ENCODE data around the gene UTP18. TPM values are rescaled to one million over a fixed set of nuclear protein-coding genes. Genes with fewer than 3 reads are reported as not detected.
"Not testable (repeated sequence)": the region's sequence is repeated elsewhere in the genome, so short reads cannot be mapped to it uniquely, and the experiment has no call there.

The UTP18 gene
- total and polyA plus RNA-seq, 2 of the 13 experiments (the other 11 are each of a cell fraction or from before 2014, with no cell fraction given): 35.2 to 104 TPM

GRCh38 chr17:51263006-51263405 lies 2.7 kb downstream of the UTP18 start:
- no peak for FAIRE-seq
- no peak overlapping the region for H2AFZ ChIP-seq (ENCODE audit: low read length)
- no peak overlapping the region for H3K9ac ChIP-seq (ENCODE audit: insufficient read depth, low read depth, low read length)
- peaks cover 40% of the 10 kb centered on the region for H3K4me1 ChIP-seq (ENCODE audit: insufficient read depth, low read length)
- intact Hi-C loops (cut with micrococcal nuclease; ENCODE audit: unreplicated experiment) (no loop called here), in situ Hi-C loops (cut with HindIII; ENCODE audit: extremely low pct_ligation_motif_present, low pct_unique_long_range_greater_than_20kb) (no loop called here)
- peaks cover 14 to 47% of the 10 kb centered on the region in 2 experiments for H3K36me3 ChIP-seq (replicated peaks in 1 of 2; ENCODE audit: control insufficient read depth in 1 of 2, insufficient read depth in 2 of 2, low read length in 2 of 2)
- TF ChIP-seq ZKSCAN1 (IDR thresholded peaks at IDR 0.05; ENCODE audit: low read length): no peak
- no peak for TF ChIP-seq SMARCC2 (IDR thresholded peaks at IDR 0.05)
- TF ChIP-seq RBFOX2 (IDR thresholded peaks at IDR 0.05; ENCODE audit: low read depth, low read length): 0 out of 2 replicates have a peak, but pooled peaks have one; percentile 28
- no peak for TF ChIP-seq ZC3H13 (CRISPR knock-in tag; IDR thresholded peaks at IDR 0.05)
- 93% methylated on average over 3 of the region's 3 CpGs for WGBS (ENCODE audit: low lambda C conversion rate)
- no TSS peak for BruUV-seq (replicated peaks)
- no peak overlapping the region for H3K27ac ChIP-seq (ENCODE audit: extremely low read length, insufficient read depth, low read length)
- no peaks in the 10 kb centered on the region for H3K9me3 ChIP-seq (ENCODE audit: low read length)
- H4K20me1 ChIP-seq (ENCODE audit: insufficient read depth, low read length): peaks cover 35% of the 10 kb centered on the region
- 0 out of 6 replicates have a peak overlapping the region, but pooled peaks of 1 of the 3 experiments have one; percentile 8 for H3K4me3 ChIP-seq (replicated peaks in 1 of 3; ENCODE audit: insufficient read depth in 1 of 3, low read depth in 2 of 3, low read length in 3 of 3)
- ChIA-PET CTCF (ENCODE audit: low intra/inter-chr PET ratio, low total read pairs) (no interaction called here), POLR2A (no interaction called here)
- no peak for DNase-seq (ENCODE audit: low spot score)
- H3K79me2 ChIP-seq (ENCODE audit: insufficient read depth, low read length): peaks cover 65% of the 10 kb centered on the region
- ATAC-seq: no peak
- peak overlapping the region; percentile 92 for H3K4me2 ChIP-seq (ENCODE audit: low read depth, low read length)
- no peaks in the 10 kb centered on the region; a peak in 1 of 5 replicates for H3K27me3 ChIP-seq (ENCODE audit: control insufficient read depth in 1 of 2, insufficient read depth in 2 of 2, low read length in 2 of 2)

GRCh38 chr17:51264466-51264865 lies 4.1 kb downstream of the UTP18 start:
- CTCF ChIA-PET (ENCODE audit: low intra/inter-chr PET ratio, low total read pairs): not testable (repeated sequence)
- H3K79me2 ChIP-seq (ENCODE audit: insufficient read depth, low read length): peaks cover 60% of the 10 kb centered on the region

More at GRCh38 chr17:51264466-51264865, 4.1 kb downstream of the UTP18 start:
- intact Hi-C loops (cut with micrococcal nuclease; ENCODE audit: unreplicated experiment); DNase-seq (ENCODE audit: low spot score); H3K27ac ChIP-seq (ENCODE audit: extremely low read length, insufficient read depth, low read length); H3K4me3 ChIP-seq (replicated peaks in 1 of 3; ENCODE audit: insufficient read depth in 1 of 3, low read depth in 2 of 3, low read length in 3 of 3); ATAC-seq; H3K27me3 ChIP-seq (ENCODE audit: control insufficient read depth in 1 of 2, insufficient read depth in 2 of 2, low read length in 2 of 2); in situ Hi-C loops (cut with HindIII; ENCODE audit: extremely low pct_ligation_motif_present, low pct_unique_long_range_greater_than_20kb); H3K4me2 ChIP-seq (ENCODE audit: low read depth, low read length); H2AFZ ChIP-seq (ENCODE audit: low read length); BruUV-seq (replicated peaks); H3K9ac ChIP-seq (ENCODE audit: insufficient read depth, low read depth, low read length); POLR2A ChIA-PET; FAIRE-seq; H3K9me3 ChIP-seq (ENCODE audit: low read length): not testable (repeated sequence)
- Histone ChIP-seq H3K36me3 (replicated peaks in 1 of 2; ENCODE audit: control insufficient read depth in 1 of 2, insufficient read depth in 2 of 2, low read length in 2 of 2) (peaks cover 12 to 61% of the 10 kb centered on the region in 2 experiments), H4K20me1 (ENCODE audit: insufficient read depth, low read length) (peaks cover 26% of the 10 kb centered on the region), H3K4me1 (ENCODE audit: insufficient read depth, low read length) (peaks cover 30% of the 10 kb centered on the region)
- 98% methylated on average over 4 of the region's 4 CpGs for WGBS (ENCODE audit: low lambda C conversion rate)

Measured in HepG2 (cell line).